Lower lobe of right lung (tissue), 2 donors: ENCODE measurements around the gene CLSTN2. TPM values are rescaled to one million over a fixed set of nuclear protein-coding genes. Genes with fewer than 3 reads are reported as not detected.

ENCODE experiments used
- ATAC-seq, 2 donors: fragments of 200-7000 bp; cut with Tn5 transposase; one replicate each; pipeline ENCODE4 v1.9.1; 2020 to 2022; ENCODE audit warnings: mild to moderate bottlenecking in 2 of 2, moderate library complexity in 2 of 2
- DNase-seq: peaks from one replicate; pipeline ENCODE4 v3.0.0-alpha.2; 2020
- H3K27ac ChIP-seq: fragments of 200-600 bp; one replicate; pipeline ENCODE4 v1.8.0; 2022
- H3K27me3 ChIP-seq: fragments of 200-600 bp; one replicate; pipeline ENCODE4 v1.8.0; 2022; ENCODE audit warnings: low read depth
- H3K36me3 ChIP-seq: fragments of 200-600 bp; one replicate; pipeline ENCODE4 v1.8.0; 2022; ENCODE audit warnings: mild to moderate bottlenecking
- H3K4me1 ChIP-seq: fragments of 200-600 bp; one replicate; pipeline ENCODE4 v1.8.0; 2022
- H3K4me3 ChIP-seq: fragments of 200-600 bp; one replicate; pipeline ENCODE4 v1.8.0; 2022; ENCODE audit warnings: mild to moderate bottlenecking
- H3K9me3 ChIP-seq: fragments of 200-600 bp; one replicate; pipeline ENCODE4 v1.8.0; 2022
- CTCF ChIP-seq: fragments of 200-600 bp; IDR thresholded peaks from one replicate; pipeline ENCODE4 v1.8.0; 2022; ENCODE audit warnings: antibody characterized with exemption, mild to moderate bottlenecking
- intact Hi-C: fragments of 100-400 bp; cut with DNase I; formaldehyde crosslinking; loops from one replicate; pipeline ENCODE4 v1.11.0; 2022
- total RNA-seq: library from RNA; stranded (reverse); fragmentation: NEBNext Ultra II Directional; extraction: Animal tissue kit (Norgen Biotek cat#: 25700); gene quantifications from one replicate; pipeline ENCODE4 v1.2.1, GENCODE V29; 2021
- donor health status: DM: no; HTN: yes; CAD: no; lungs with severe emphysema.

Gene CLSTN2
- total RNA-seq, 1 donor from 2014 or later = 4.5 TPM

- no peak for TF ChIP-seq CTCF
- no peaks in the 10 kb centered on the region for H3K9me3 ChIP-seq
- no peak for ATAC-seq
- intact Hi-C loops = no loop called here
- no peak overlapping the region for H3K27ac ChIP-seq
- no peak for DNase-seq
- no peaks in the 10 kb centered on the region for H3K4me1 ChIP-seq
- no peaks in the 10 kb centered on the region for H3K36me3 ChIP-seq
- H3K4me3 ChIP-seq = no peak overlapping the region
- no peaks in the 10 kb centered on the region for H3K27me3 ChIP-seq
These were observed 284.3 kb downstream of the CLSTN2 start for GRCh38 chr3:140219291-140219690.

GRCh38 chr3:140219923-140220452 is 285.0 kb downstream of the CLSTN2 start:
- Histone ChIP-seq H3K27ac (no peak overlapping the region), H3K4me1 (no peaks in the 10 kb centered on the region), H3K27me3 (no peaks in the 10 kb centered on the region), H3K4me3 (no peak overlapping the region), H3K36me3 (no peaks in the 10 kb centered on the region), H3K9me3 (no peaks in the 10 kb centered on the region)
- intact Hi-C loops = no loop called here
- TF ChIP-seq CTCF = no peak
- DNase-seq (no peak), ATAC-seq (no peak)

GRCh38 chr3:140223197-140223596 is 288.2 kb downstream of the CLSTN2 start:
- Histone ChIP-seq H3K4me1 (no peaks in the 10 kb centered on the region), H3K36me3 (no peaks in the 10 kb centered on the region), H3K9me3 (no peaks in the 10 kb centered on the region), H3K27ac (no peak overlapping the region), H3K4me3 (no peak overlapping the region), H3K27me3 (no peaks in the 10 kb centered on the region)
- ATAC-seq (no peak), DNase-seq (no peak)
- no peak for TF ChIP-seq CTCF
- intact Hi-C loops = no loop called here

- no peak for TF ChIP-seq CTCF
- no peak for DNase-seq
- H3K9me3 ChIP-seq = no peaks in the 10 kb centered on the region
- intact Hi-C loops = no loop called here
- H3K4me3 ChIP-seq = no peak overlapping the region
- no peaks in the 10 kb centered on the region for H3K27me3 ChIP-seq
- no peaks in the 10 kb centered on the region for H3K4me1 ChIP-seq
- H3K27ac ChIP-seq = no peak overlapping the region
- ATAC-seq = no peak
- no peaks in the 10 kb centered on the region for H3K36me3 ChIP-seq
These were observed 288.6 kb downstream of the CLSTN2 start for GRCh38 chr3:140223631-140224030.

GRCh38 chr3:140224307-140224706 is 289.3 kb downstream of the CLSTN2 start:
- DNase-seq (no peak), ATAC-seq (no peak)
- Histone ChIP-seq H3K27ac (no peak overlapping the region), H3K27me3 (no peaks in the 10 kb centered on the region), H3K4me1 (no peaks in the 10 kb centered on the region), H3K36me3 (no peaks in the 10 kb centered on the region), H3K9me3 (no peaks in the 10 kb centered on the region), H3K4me3 (no peak overlapping the region)
- intact Hi-C loops = no loop called here
- TF ChIP-seq CTCF = no peak

- Histone ChIP-seq H3K4me1 (no peaks in the 10 kb centered on the region), H3K36me3 (no peaks in the 10 kb centered on the region)
These were observed 291.0 kb downstream of the CLSTN2 start for GRCh38 chr3:140225996-140226395.

More at GRCh38 chr3:140225996-140226395, 291.0 kb downstream of the CLSTN2 start:
- H3K27me3 ChIP-seq = no peaks in the 10 kb centered on the region
- no peak for TF ChIP-seq CTCF
- ATAC-seq (no peak), DNase-seq (no peak)
- H3K4me3 ChIP-seq = no peak overlapping the region
- H3K27ac ChIP-seq = no peak overlapping the region
- intact Hi-C loops = no loop called here
- no peaks in the 10 kb centered on the region for H3K9me3 ChIP-seq
